Heart right ventricle (tissue), 16 donors: ENCODE measurements around the gene FGF12. TPM values are rescaled to one million over a fixed set of nuclear protein-coding genes. Genes with fewer than 3 reads are reported as not detected.

Experiments used
- ATAC-seq, 8 donors: fragments of 200-7000 bp; cut with Tn5 transposase; one replicate each; pipeline ENCODE4 v1.9.1; 2020; ENCODE audit warnings: mild to moderate bottlenecking in 8 of 8, moderate library complexity in 8 of 8, moderate number of reproducible peaks in 1 of 8
- DNase-seq, 2 donors: peaks; one replicate each; pipeline ENCODE4 v3.0.0-alpha.2; 2020
- H3K27ac ChIP-seq, 10 donors: fragments of 200-600 bp; sonication (generic) in 2 of 10; one replicate each; pipeline versions ENCODE4 v1.5.0 to v1.8.0; 2020 to 2022; ENCODE audit warnings: mild to moderate bottlenecking in 3 of 10
- H3K27me3 ChIP-seq, 7 donors: fragments of 200-600 bp; one replicate each; pipeline ENCODE4 v1.8.0; 2021 to 2022; ENCODE audit warnings: mild to moderate bottlenecking in 2 of 7
- H3K36me3 ChIP-seq, 9 donors: fragments of 200-600 bp; sonication (generic) in 1 of 9; one replicate each; pipeline versions ENCODE4 v1.5.0 to v1.8.0; 2020 to 2022; ENCODE audit warnings: mild to moderate bottlenecking in 2 of 9
- H3K4me1 ChIP-seq, 9 donors: fragments of 200-600 bp; sonication (generic) in 1 of 9; one replicate each; pipeline versions ENCODE4 v1.5.0 to v1.8.0; 2020 to 2022; ENCODE audit warnings: mild to moderate bottlenecking in 4 of 9
- H3K4me3 ChIP-seq, 10 donors: fragments of 200-600 bp; sonication (generic) in 2 of 10; one replicate each; pipeline versions ENCODE4 v1.5.0 to v1.8.0; 2020 to 2022; ENCODE audit warnings: mild to moderate bottlenecking in 7 of 10, moderate library complexity in 2 of 10
- H3K9me3 ChIP-seq, 11 donors: fragments of 200-600 bp in 10 of 11; sonication (generic) in 2 of 11; one replicate each; pipeline versions ENCODE4 v1.5.0 to v1.8.0; 2013 to 2022; ENCODE audit warnings: mild to moderate bottlenecking in 2 of 11, control low read depth in 1 of 11, moderate library complexity in 1 of 11
- WGBS, 2 donors: extraction: QIAGEN DNeasy Blood & Tissue Kit; methylation state at CpG; one replicate each; pipeline ENCODE4 v1.1.7; 2013; ENCODE audit warnings: inconsistent platforms in 1 of 2; 5-methylcytosine and 5-hydroxymethylcytosine counted together
- intact Hi-C, 10 donors: fragments of 100-400 bp; cut with DNase I; formaldehyde crosslinking; loops; one replicate each; pipeline versions ENCODE4 v1.11.1 to v1.14.2; 2022
- polyA plus RNA-seq, 2 donors: library from polyadenylated mRNA; stranded (reverse); fragments of 200-250 nt; gene quantifications; one replicate each; pipeline ENCODE4 v1.2.3, GENCODE V29; 2013
- total RNA-seq, 10 donors: library from RNA; stranded (reverse); fragmentation: NEBNext Ultra II Directional in 3 of 10; extraction: Animal tissue kit (Norgen Biotek cat#: 25700) in 3 of 10; gene quantifications; one replicate each; pipeline versions ENCODE4 v1.2.1 to v1.2.4, GENCODE V29; 2021 to 2023
- TF ChIP-seq, protein P1 (sequence below), 9 donors: fragments of 200-600 bp; sonication (generic) in 2 of 9; IDR thresholded peaks; one replicate each; pipeline versions ENCODE4 v1.5.0 to v1.8.0; 2021 to 2022; ENCODE audit warnings: antibody characterized with exemption in 9 of 9, mild to moderate bottlenecking in 5 of 9, moderate library complexity in 1 of 9
- donor health status: Arrhythmogenic right ventricular cardiomyopathy.
- donor health status: ischemic (EF 13 %, LVEDD 7.1; RV severe dilation, severe dysfunction).
- donor health status: healthy with polysubstance abuse.
- donor health status: DM: no; HTN: yes; CAD: no.
- donor health status: DM: no; HTN: no; CAD: no.
- donor health status: ischemic (EF 25% LVEDD 6.9; RV normal size, moderate dysfunction).
- donor health status: ischemic (EF 25% LVEDD 5.7; RV mildly dilated, moderate dysfunction).
- donor health status: healthy.
- donor health status: DM: yes; HTN: yes; CAD: no.
- donor health status: Ischemic cardiomyopathy.
- donor health status: ischemic (EF 35%, LVEDD 5.7; RV mildly dilated, moderate dysfunction).
- donor health status: nonischemic (EF 11% LVEDD 7.7; RV severe dilation, severe dysfunction).
- donor health status: DM: yes; HTN: yes; CAD: no.
- donor health status: PGD.
- donor health status: ischemic (EF 29% LVEDD 5.4; RV normal size, mild dysfunction).
- donor health status: nonischemic (EF 23%, LVEDD 6.1; RV moderate dilation, normal function).

Gene FGF12
- total and polyA plus RNA-seq, 12 donors, result 26.5 to 504 (median 313) TPM

DNA sequence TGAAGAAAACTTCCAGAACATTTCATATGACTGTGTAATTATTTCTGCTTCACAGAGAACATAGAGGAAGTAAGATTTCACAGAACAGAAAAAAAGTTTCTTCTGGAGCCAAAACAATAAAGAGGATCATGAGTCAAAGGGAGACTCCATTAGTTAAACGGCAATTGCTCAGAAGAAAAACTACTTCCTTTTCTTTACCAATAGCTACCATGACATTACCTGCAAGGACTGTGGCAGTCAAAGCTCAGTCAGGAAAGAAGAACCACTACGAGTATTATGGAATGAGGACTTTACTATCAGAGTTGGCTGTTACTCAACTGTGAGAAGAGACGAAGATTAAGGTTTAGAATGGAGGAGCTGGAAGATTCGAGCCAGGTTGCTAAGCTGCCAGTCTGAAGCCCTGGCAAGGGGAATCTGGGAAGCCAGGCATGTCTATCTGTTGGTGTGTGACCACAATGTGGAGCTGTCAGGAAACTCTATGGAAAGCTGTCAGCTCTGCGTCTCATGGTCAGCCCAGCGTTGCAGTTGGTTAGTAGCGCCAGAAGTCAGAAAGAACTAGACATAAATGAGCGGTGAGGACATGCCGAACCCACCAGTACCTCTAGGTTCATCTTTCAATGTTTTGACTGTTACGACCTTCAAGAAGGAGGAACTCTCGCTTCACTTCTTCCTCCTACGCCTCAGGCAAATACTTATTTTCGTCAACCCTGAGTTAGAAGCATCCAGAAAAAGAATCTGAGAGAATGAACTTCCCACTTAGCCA is 604.3 kb downstream of the FGF12 start:
- DNase-seq (no peak), ATAC-seq (peak in 2 of 8 donors; percentile 17 to 63)

DNA sequence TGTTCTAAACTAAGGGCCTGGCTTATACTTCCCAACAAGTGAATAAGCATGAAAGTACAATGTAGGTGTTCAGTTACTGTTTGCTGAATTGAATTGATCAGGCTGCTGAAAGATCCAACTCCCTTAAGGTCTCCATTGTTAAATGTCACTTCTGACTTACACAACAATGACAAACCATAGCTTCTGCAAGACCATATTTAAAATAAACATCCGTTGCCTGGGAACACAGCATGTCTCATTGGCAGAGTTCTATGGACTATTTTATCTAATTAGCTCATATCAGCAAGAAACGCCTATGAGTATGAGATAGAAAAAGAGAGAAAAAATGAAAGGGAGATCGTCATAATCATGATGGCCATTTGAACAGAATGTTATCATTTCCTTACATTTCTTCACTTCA is 605.4 kb downstream of the FGF12 start:
- TF ChIP-seq, protein P1, sequence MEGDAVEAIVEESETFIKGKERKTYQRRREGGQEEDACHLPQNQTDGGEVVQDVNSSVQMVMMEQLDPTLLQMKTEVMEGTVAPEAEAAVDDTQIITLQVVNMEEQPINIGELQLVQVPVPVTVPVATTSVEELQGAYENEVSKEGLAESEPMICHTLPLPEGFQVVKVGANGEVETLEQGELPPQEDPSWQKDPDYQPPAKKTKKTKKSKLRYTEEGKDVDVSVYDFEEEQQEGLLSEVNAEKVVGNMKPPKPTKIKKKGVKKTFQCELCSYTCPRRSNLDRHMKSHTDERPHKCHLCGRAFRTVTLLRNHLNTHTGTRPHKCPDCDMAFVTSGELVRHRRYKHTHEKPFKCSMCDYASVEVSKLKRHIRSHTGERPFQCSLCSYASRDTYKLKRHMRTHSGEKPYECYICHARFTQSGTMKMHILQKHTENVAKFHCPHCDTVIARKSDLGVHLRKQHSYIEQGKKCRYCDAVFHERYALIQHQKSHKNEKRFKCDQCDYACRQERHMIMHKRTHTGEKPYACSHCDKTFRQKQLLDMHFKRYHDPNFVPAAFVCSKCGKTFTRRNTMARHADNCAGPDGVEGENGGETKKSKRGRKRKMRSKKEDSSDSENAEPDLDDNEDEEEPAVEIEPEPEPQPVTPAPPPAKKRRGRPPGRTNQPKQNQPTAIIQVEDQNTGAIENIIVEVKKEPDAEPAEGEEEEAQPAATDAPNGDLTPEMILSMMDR (IDR thresholded peaks at IDR 0.05), result no peak
- intact Hi-C loops, result loop anchor here in 1 of 10 donors (10.0 kb wide), 1 partner anchor 293 kb away; no protein-coding TSS in a partner anchor
- peak in 1 of 8 donors; percentile 52 for ATAC-seq

More for the DNA sequence above, 604.3 kb downstream of the FGF12 start:
- 77 to 81% methylated on average over 13 of the region's 13 CpGs for WGBS, 2 donors
- intact Hi-C loops, result loop anchor here in 1 of 10 donors (10.0 kb wide), 1 partner anchor 292 kb away; no protein-coding TSS in a partner anchor
- Histone ChIP-seq H3K36me3 (no peaks in the 10 kb centered on the region), H3K4me3 (no peak overlapping the region), H3K27me3 (no peaks in the 10 kb centered on the region), H3K27ac (no peak overlapping the region), H3K4me1 (no peaks in the 10 kb centered on the region), H3K9me3 (no peaks in the 10 kb centered on the region)
- TF ChIP-seq, protein P1 (IDR thresholded peaks at IDR 0.05), result no peak

DNA sequence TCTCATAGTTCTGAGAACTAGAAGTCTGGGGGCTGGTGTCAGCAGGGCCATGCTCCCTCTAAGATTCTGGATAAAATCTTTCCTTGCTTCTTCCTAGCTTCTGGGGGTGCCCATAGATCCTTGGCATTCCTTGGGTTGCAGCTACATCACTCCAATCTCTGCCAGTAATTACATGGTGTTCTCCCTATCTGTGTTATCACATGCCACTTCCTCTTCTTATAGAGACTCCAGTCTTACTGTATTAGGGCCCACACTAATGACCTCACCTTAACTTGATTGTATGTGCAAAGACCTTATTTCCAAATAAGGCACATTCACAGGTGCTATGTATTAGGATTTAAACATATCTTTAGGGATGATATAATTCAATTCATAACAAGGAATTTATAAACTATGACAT is 618.5 kb downstream of the FGF12 start:
- no peaks in the 10 kb centered on the region for H3K4me1 ChIP-seq
- H3K27ac ChIP-seq, result no peak overlapping the region
- intact Hi-C loops, result no loop called here
- TF ChIP-seq, protein P1 (IDR thresholded peaks at IDR 0.05), result no peak
- no peaks in the 10 kb centered on the region for H3K36me3 ChIP-seq
- DNase-seq, result no peak
- no peak for ATAC-seq
- H3K9me3 ChIP-seq, result peaks cover 0 to 2% (median 0%) of the 10 kb centered on the region in 11 donors
- H3K4me3 ChIP-seq, result no peak overlapping the region
- H3K27me3 ChIP-seq, result no peaks in the 10 kb centered on the region

More for the DNA sequence above, 605.4 kb downstream of the FGF12 start:
- H3K4me3 ChIP-seq, result no peak overlapping the region
- WGBS, 2 donors, result 27 to 44% methylated on average over 3 of the region's 3 CpGs
- H3K4me1 ChIP-seq, result no peaks in the 10 kb centered on the region
- no peaks in the 10 kb centered on the region for H3K36me3 ChIP-seq
- no peaks in the 10 kb centered on the region for H3K9me3 ChIP-seq
- H3K27ac ChIP-seq, result no peak overlapping the region
- H3K27me3 ChIP-seq, result no peaks in the 10 kb centered on the region
- DNase-seq, result no peak

DNA sequence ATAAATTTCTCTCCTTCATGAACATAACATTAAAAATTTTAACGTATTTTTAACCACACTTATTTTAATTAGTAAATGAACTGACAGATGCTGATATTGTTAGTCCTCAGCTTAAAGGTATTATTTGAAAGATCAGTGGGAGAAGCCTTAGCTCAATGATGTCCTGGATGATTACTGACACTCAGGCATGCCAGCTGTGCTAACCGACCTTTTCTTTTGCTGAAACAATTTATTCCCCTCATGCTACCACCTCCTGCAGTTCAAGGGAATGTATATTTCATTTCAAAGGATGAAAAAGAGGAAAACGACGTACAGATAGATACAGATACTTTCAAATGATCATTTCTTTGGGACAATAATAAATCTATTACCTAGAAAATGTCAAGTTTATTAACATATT is 620.8 kb downstream of the FGF12 start:
- intact Hi-C loops, result no loop called here
- 65 to 73% methylated on average over 4 of the region's 4 CpGs for WGBS, 2 donors
- no peak overlapping the region for H3K27ac ChIP-seq
- no peaks in the 10 kb centered on the region for H3K27me3 ChIP-seq
- no peaks in the 10 kb centered on the region for H3K36me3 ChIP-seq
- H3K4me1 ChIP-seq, result no peaks in the 10 kb centered on the region
- ATAC-seq (no peak), DNase-seq (no peak)
- TF ChIP-seq, protein P1 (IDR thresholded peaks at IDR 0.05), result no peak
- no peak overlapping the region for H3K4me3 ChIP-seq
- no peaks in the 10 kb centered on the region for H3K9me3 ChIP-seq
